SJSA1 (cell line): ENCODE data around the gene KLHL1. TPM values are rescaled to one million over a fixed set of nuclear protein-coding genes. Genes with fewer than 3 reads are reported as not detected.

Experiments used
- DNase-seq, 2 experiments: peaks; one replicate each; pipeline ENCODE4 v3.0.0-alpha.2; 2015 to 2020; ENCODE audit warnings: low spot score in 2 of 2, low read depth in 1 of 2
- H3K27ac ChIP-seq: fragments of 250-450 bp; sonication (Bioruptor Pico); 2 replicates; pipeline ENCODE4 v1.5.1; 2020; ENCODE audit warnings: mild to moderate bottlenecking, moderate library complexity
- H3K27me3 ChIP-seq: fragments of 250-450 bp; sonication (Bioruptor Pico); replicated peaks from 2 replicates; pipeline ENCODE4 v1.5.1; 2020; ENCODE audit warnings: mild to moderate bottlenecking, moderate library complexity
- H3K36me3 ChIP-seq: fragments of 250-450 bp; sonication (Bioruptor Pico); 2 replicates; pipeline ENCODE4 v1.5.1; 2020; ENCODE audit warnings: mild to moderate bottlenecking
- H3K4me1 ChIP-seq: fragments of 250-450 bp; sonication (Bioruptor Pico); replicated peaks from 2 replicates; pipeline ENCODE4 v1.6.1; 2021; ENCODE audit warnings: mild to moderate bottlenecking
- H3K4me3 ChIP-seq: fragments of 250-450 bp; sonication (Bioruptor Pico); 2 replicates; pipeline ENCODE4 v1.5.1; 2020; ENCODE audit warnings: mild to moderate bottlenecking
- H3K9me3 ChIP-seq: fragments of 250-450 bp; sonication (Bioruptor Pico); replicated peaks from 2 replicates; pipeline ENCODE4 v1.5.1; 2020; ENCODE audit warnings: mild to moderate bottlenecking
- total RNA-seq: library from RNA; depleted of rRNA; stranded (reverse); fragments of >200 nt; shearing (Covaris generic); gene quantifications from 2 replicates; pipeline ENCODE4 v1.2.3, GENCODE V29; 2014

KLHL1 gene
- total RNA-seq, 1 experiment from 2014 or later, result not detected

- no peak for DNase-seq
- Histone ChIP-seq H3K36me3 (no peaks in the 10 kb centered on the region), H3K4me1 (no peaks in the 10 kb centered on the region), H3K27ac (no peak overlapping the region), H3K27me3 (no peaks in the 10 kb centered on the region), H3K4me3 (no peak overlapping the region), H3K9me3 (no peaks in the 10 kb centered on the region)
Measured at GRCh38 chr13:69904784-69905183, 203.5 kb downstream of the KLHL1 start.

- DNase-seq, result no peak
Measured at GRCh38 chr13:69903081-69903480, 205.2 kb downstream of the KLHL1 start.

GRCh38 chr13:69882451-69882850 is 225.8 kb downstream of the KLHL1 start:
- Histone ChIP-seq H3K27me3 (no peaks in the 10 kb centered on the region), H3K27ac (no peak overlapping the region), H3K9me3 (no peaks in the 10 kb centered on the region), H3K4me3 (no peak overlapping the region), H3K4me1 (no peaks in the 10 kb centered on the region), H3K36me3 (no peaks in the 10 kb centered on the region)
- DNase-seq, result no peak

More at GRCh38 chr13:69903081-69903480, 205.2 kb downstream of the KLHL1 start:
- Histone ChIP-seq H3K36me3 (no peaks in the 10 kb centered on the region), H3K27ac (no peak overlapping the region), H3K9me3 (no peaks in the 10 kb centered on the region), H3K4me1 (no peaks in the 10 kb centered on the region), H3K27me3 (no peaks in the 10 kb centered on the region), H3K4me3 (no peak overlapping the region)

GRCh38 chr13:69879936-69880335 is 228.3 kb downstream of the KLHL1 start:
- Histone ChIP-seq H3K27me3 (no peaks in the 10 kb centered on the region), H3K36me3 (no peaks in the 10 kb centered on the region), H3K27ac (no peak overlapping the region), H3K9me3 (no peaks in the 10 kb centered on the region), H3K4me3 (no peak overlapping the region), H3K4me1 (no peaks in the 10 kb centered on the region)
- no peak for DNase-seq

GRCh38 chr13:69872321-69873047 is 235.8 kb downstream of the KLHL1 start:
- DNase-seq, result no peak
- no peaks in the 10 kb centered on the region for H3K4me1 ChIP-seq
- H3K9me3 ChIP-seq, result no peaks in the 10 kb centered on the region
- no peaks in the 10 kb centered on the region for H3K27me3 ChIP-seq
- no peak overlapping the region for H3K4me3 ChIP-seq
- H3K36me3 ChIP-seq, result no peaks in the 10 kb centered on the region
- no peak overlapping the region for H3K27ac ChIP-seq

- no peaks in the 10 kb centered on the region for H3K4me1 ChIP-seq
- H3K4me3 ChIP-seq, result no peak overlapping the region
- H3K9me3 ChIP-seq, result no peaks in the 10 kb centered on the region
- no peaks in the 10 kb centered on the region for H3K36me3 ChIP-seq
- no peak for DNase-seq
- no peak overlapping the region for H3K27ac ChIP-seq
- H3K27me3 ChIP-seq, result no peaks in the 10 kb centered on the region
Measured at GRCh38 chr13:69866555-69866954, 241.7 kb downstream of the KLHL1 start.

GRCh38 chr13:69857183-69857821 is 250.9 kb downstream of the KLHL1 start:
- Histone ChIP-seq H3K27ac (no peak overlapping the region), H3K9me3 (no peaks in the 10 kb centered on the region), H3K4me1 (no peaks in the 10 kb centered on the region), H3K27me3 (no peaks in the 10 kb centered on the region), H3K4me3 (no peak overlapping the region), H3K36me3 (no peaks in the 10 kb centered on the region)
- peak in 1 of 2 experiments; percentile 7 for DNase-seq

- no peak overlapping the region for H3K4me3 ChIP-seq
- no peaks in the 10 kb centered on the region for H3K27me3 ChIP-seq
- H3K4me1 ChIP-seq, result no peaks in the 10 kb centered on the region
- no peaks in the 10 kb centered on the region for H3K9me3 ChIP-seq
- no peak for DNase-seq
- no peak overlapping the region for H3K27ac ChIP-seq
- no peaks in the 10 kb centered on the region for H3K36me3 ChIP-seq
Measured at GRCh38 chr13:69856331-69856730, 251.9 kb downstream of the KLHL1 start.

- Histone ChIP-seq H3K27me3 (no peaks in the 10 kb centered on the region), H3K36me3 (no peaks in the 10 kb centered on the region), H3K27ac (no peak overlapping the region), H3K9me3 (no peaks in the 10 kb centered on the region), H3K4me3 (no peak overlapping the region), H3K4me1 (no peaks in the 10 kb centered on the region)
- no peak for DNase-seq
Measured at GRCh38 chr13:69828527-69828926, 279.7 kb downstream of the KLHL1 start.

GRCh38 chr13:69820180-69820579 is 288.1 kb downstream of the KLHL1 start:
- H3K4me1 ChIP-seq, result no peaks in the 10 kb centered on the region
- no peaks in the 10 kb centered on the region for H3K27me3 ChIP-seq
- DNase-seq, result no peak
- no peaks in the 10 kb centered on the region for H3K9me3 ChIP-seq
- no peaks in the 10 kb centered on the region for H3K36me3 ChIP-seq
- H3K27ac ChIP-seq, result no peak overlapping the region
- H3K4me3 ChIP-seq, result no peak overlapping the region

GRCh38 chr13:69817333-69817869 is 290.9 kb downstream of the KLHL1 start:
- Histone ChIP-seq H3K27ac (no peak overlapping the region), H3K9me3 (no peaks in the 10 kb centered on the region), H3K4me3 (no peak overlapping the region), H3K4me1 (no peaks in the 10 kb centered on the region), H3K36me3 (no peaks in the 10 kb centered on the region), H3K27me3 (no peaks in the 10 kb centered on the region)
- DNase-seq, result no peak

GRCh38 chr13:69809152-69809551 is 299.1 kb downstream of the KLHL1 start:
- no peaks in the 10 kb centered on the region for H3K4me1 ChIP-seq
- no peak for DNase-seq
- no peak overlapping the region for H3K27ac ChIP-seq
- H3K36me3 ChIP-seq, result no peaks in the 10 kb centered on the region
- no peak overlapping the region for H3K4me3 ChIP-seq
- no peaks in the 10 kb centered on the region for H3K27me3 ChIP-seq
- no peaks in the 10 kb centered on the region for H3K9me3 ChIP-seq

GRCh38 chr13:69796256-69796655 is 312.0 kb downstream of the KLHL1 start:
- H3K27ac ChIP-seq, result no peak overlapping the region
- no peak for DNase-seq
- H3K4me3 ChIP-seq, result no peak overlapping the region
- H3K4me1 ChIP-seq, result no peaks in the 10 kb centered on the region
- no peaks in the 10 kb centered on the region for H3K9me3 ChIP-seq
- H3K36me3 ChIP-seq, result no peaks in the 10 kb centered on the region
- no peaks in the 10 kb centered on the region for H3K27me3 ChIP-seq

- Histone ChIP-seq H3K27ac (no peak overlapping the region), H3K4me1 (no peaks in the 10 kb centered on the region), H3K9me3 (no peaks in the 10 kb centered on the region), H3K36me3 (no peaks in the 10 kb centered on the region), H3K4me3 (no peak overlapping the region), H3K27me3 (no peaks in the 10 kb centered on the region)
- no peak for DNase-seq
Measured at GRCh38 chr13:69793783-69794453, 314.3 kb downstream of the KLHL1 start.
